LHCN-M2 (cell line): Measurements from ENCODE around the gene CACNA1B. TPM values are rescaled to one million over a fixed set of nuclear protein-coding genes. Genes with fewer than 3 reads are reported as not detected.
"Not testable (repeated sequence)": the region's sequence is repeated elsewhere in the genome, so short reads cannot be mapped to it uniquely, and the experiment has no call there.

ENCODE experiments used
- DNase-seq: peaks from one replicate; pipeline ENCODE4 v3.0.0-alpha.2; 2012; ENCODE audit warnings: low read depth
- total RNA-seq: library from RNA; depleted of rRNA; stranded (reverse); fragments of >200 nt; gene quantifications from 2 replicates; pipeline ENCODE4 v1.2.3, GENCODE V29; 2014

The CACNA1B gene
- total RNA-seq, 1 experiment from 2014 or later = not detected

- no peak for DNase-seq
These were observed 135.7 kb downstream of the CACNA1B start for GRCh38 chr9:138013273-138013672.

GRCh38 chr9:138013836-138014562 lies 136.4 kb downstream of the CACNA1B start:
- DNase-seq = no peak

GRCh38 chr9:138014563-138014945 lies 137.0 kb downstream of the CACNA1B start:
- no peak for DNase-seq

GRCh38 chr9:138015021-138015829 lies 137.6 kb downstream of the CACNA1B start:
- DNase-seq = no peak

GRCh38 chr9:138016406-138017187 lies 139.0 kb downstream of the CACNA1B start:
- DNase-seq = no peak

GRCh38 chr9:138017200-138017599 lies 139.6 kb downstream of the CACNA1B start:
- DNase-seq = no peak

- DNase-seq = not testable (repeated sequence)
These were observed 141.9 kb downstream of the CACNA1B start for GRCh38 chr9:138019514-138019913.

- no peak for DNase-seq
These were observed 142.7 kb downstream of the CACNA1B start for GRCh38 chr9:138020120-138020794.

GRCh38 chr9:138020795-138021182 lies 143.2 kb downstream of the CACNA1B start:
- no peak for DNase-seq

- DNase-seq = no peak
These were observed 143.9 kb downstream of the CACNA1B start for GRCh38 chr9:138021251-138022056.

GRCh38 chr9:138022121-138022741 lies 144.6 kb downstream of the CACNA1B start:
- no peak for DNase-seq

- no peak for DNase-seq
These were observed 145.3 kb downstream of the CACNA1B start for GRCh38 chr9:138022756-138023393.

- DNase-seq = no peak
These were observed 146.0 kb downstream of the CACNA1B start for GRCh38 chr9:138023394-138024124.

- DNase-seq = no peak
These were observed 146.5 kb downstream of the CACNA1B start for GRCh38 chr9:138024131-138024530.

- DNase-seq = no peak
These were observed 147.3 kb downstream of the CACNA1B start for GRCh38 chr9:138024831-138025291.

GRCh38 chr9:138025417-138025816 lies 147.8 kb downstream of the CACNA1B start:
- DNase-seq = no peak

- DNase-seq = no peak
These were observed 148.3 kb downstream of the CACNA1B start for GRCh38 chr9:138025908-138026307.

- no peak for DNase-seq
These were observed 151.0 kb downstream of the CACNA1B start for GRCh38 chr9:138028596-138028995.

GRCh38 chr9:138031186-138031585 lies 153.6 kb downstream of the CACNA1B start:
- no peak for DNase-seq
